K562 (cell line): ENCODE measurements around the gene MORC4. TPM values are rescaled to one million over a fixed set of nuclear protein-coding genes. Genes with fewer than 3 reads are reported as not detected.

ENCODE experiments used
- ATAC-seq: fragments of 200-7000 bp; cut with Tn5 transposase; 3 replicates; pipeline ENCODE4 v1.9.1; 2020; ENCODE audit warnings: moderate library complexity
- BruUV-seq: library from RNA; stranded (reverse); fragments of 400-500 nt; replicated peaks from 2 replicates; lab custom pipeline; 2021; lab: Mats Ljungman, UMichigan
- CTCF ChIA-PET: fragments of 300-600 bp; formaldehyde crosslinking; extraction: SDS; loops from one replicate; lab custom pipeline; 2021; ENCODE audit warnings: low intra/inter-chr PET ratio; lab: Yijun Ruan, JAX
- POLR2A ChIA-PET: fragments of 300-600, 350-650 bp; sonication (Branson Sonifier 250); formaldehyde crosslinking; extraction: SDS; loops from one replicate; lab custom pipeline; 2021; ENCODE audit warnings: antibody characterized with exemption, inconsistent platforms; lab: Yijun Ruan, JAX
- DNase-seq, 4 experiments: peaks; one replicate each; pipeline versions ENCODE4 v3.0.0 to v3.0.0-alpha.2; 2011 to 2018; ENCODE audit warnings: low spot score in 3 of 4, mixed read lengths in 3 of 4; ENCODE audit errors: extremely low read depth in 1 of 4
- FAIRE-seq: peaks from 2 replicates; lab custom pipeline; 2011; peaks lifted over from hg19 to GRCh38; lab: Jason Lieb, UNC
- H2AFZ ChIP-seq: 2 replicates; pipeline ENCODE4 v1.6.0; 2011; ENCODE audit warnings: low read depth, low read length, control low read depth, inconsistent platforms
- H3K27ac ChIP-seq: fragments of 200-600 bp; 3 replicates; pipeline ENCODE4 v1.8.0; 2011; ENCODE audit warnings: low read depth, mild to moderate bottlenecking, control low read depth, inconsistent platforms, low read length, moderate library complexity, mixed read lengths; ENCODE audit errors: extremely low read depth
- H3K27me3 ChIP-seq, 2 experiments: fragments of 300-600 bp in 1 of 2; 2 replicates in 1 of 2; 3 replicates in 1 of 2; pipeline versions ENCODE4 v1.6.0 to v1.8.0; 2011; ENCODE audit warnings: inconsistent platforms in 2 of 2, low read length in 2 of 2, mild to moderate bottlenecking in 1 of 2, mixed read lengths in 1 of 2, moderate library complexity in 1 of 2; ENCODE audit not compliant: control insufficient read depth in 2 of 2, insufficient read depth in 2 of 2
- H3K36me3 ChIP-seq: fragments of 300-600 bp; 3 replicates; pipeline ENCODE4 v1.8.0; 2011; ENCODE audit warnings: mild to moderate bottlenecking, low read length, inconsistent platforms; ENCODE audit not compliant: control insufficient read depth, insufficient read depth
- H3K4me1 ChIP-seq, 2 experiments: fragments of 200-600 bp in 1 of 2; replicated peaks in 1 of 2; 2 replicates in 1 of 2; 3 replicates in 1 of 2; pipeline versions ENCODE4 v1.5.1 to v1.8.0; 2011; ENCODE audit warnings: inconsistent platforms in 2 of 2, low read length in 2 of 2, mild to moderate bottlenecking in 1 of 2, mixed read lengths in 1 of 2, moderate library complexity in 1 of 2; ENCODE audit not compliant: control insufficient read depth in 2 of 2, insufficient read depth in 2 of 2
- H3K4me2 ChIP-seq: 2 replicates; pipeline ENCODE4 v1.6.1; 2011; ENCODE audit warnings: low read length, control low read depth, inconsistent platforms, mixed read lengths; ENCODE audit not compliant: insufficient read depth
- H3K4me3 ChIP-seq: fragments of 200-600 bp; sonication (generic), shearing (Covaris generic); 2 replicates; pipeline ENCODE4 v1.5.1; 2016; ENCODE audit warnings: control low read depth, inconsistent platforms
- H3K79me2 ChIP-seq: fragments of 200-600 bp; 3 replicates; pipeline ENCODE4 v1.8.0; 2011; ENCODE audit warnings: low read length, inconsistent platforms; ENCODE audit not compliant: control insufficient read depth, insufficient read depth
- H3K9ac ChIP-seq, 2 experiments: 2 replicates each; pipeline versions ENCODE4 v1.6.0 to v1.6.1; 2011; ENCODE audit warnings: low read depth in 2 of 2, low read length in 2 of 2, control low read depth in 1 of 2, inconsistent platforms in 1 of 2, mild to moderate bottlenecking in 1 of 2, mixed read lengths in 1 of 2; ENCODE audit not compliant: insufficient read depth in 1 of 2
- H3K9me1 ChIP-seq: one replicate; pipeline ENCODE4 v1.6.0; 2011; ENCODE audit warnings: inconsistent platforms, mild to moderate bottlenecking, low read length, moderate library complexity; ENCODE audit not compliant: control insufficient read depth, insufficient read depth
- H3K9me3 ChIP-seq: replicated peaks from 2 replicates; pipeline ENCODE4 v1.5.1; 2011; ENCODE audit warnings: low read depth, low read length, inconsistent platforms; ENCODE audit not compliant: control insufficient read depth, insufficient read depth
- H4K20me1 ChIP-seq: replicated peaks from 2 replicates; pipeline ENCODE4 v1.6.1; 2011; ENCODE audit warnings: low read length, inconsistent platforms, mixed read lengths; ENCODE audit not compliant: control insufficient read depth, insufficient read depth
- DDX20 ChIP-seq: fragments of 450-650 bp; IDR thresholded peaks from 2 replicates; pipeline ENCODE4 v1.6.1; 2016; ENCODE audit warnings: missing genetic modification characterization, low read depth, mild to moderate bottlenecking, missing compliant biosample characterization, moderate library complexity
- FOXM1 ChIP-seq, 2 experiments: fragments of 450-650 bp in 1 of 2; sonication (generic) in 1 of 2; formaldehyde crosslinking in 1 of 2; IDR thresholded peaks; 2 replicates each; pipeline versions ENCODE4 v1.6.1 to v1.9.0; 2017 to 2022; ENCODE audit warnings: low read depth in 2 of 2, mild to moderate bottlenecking in 2 of 2, missing genetic modification reagents in 1 of 2, moderate library complexity in 1 of 2
- KAT8 ChIP-seq: fragments of 450-650 bp; IDR thresholded peaks from 2 replicates; pipeline ENCODE4 v1.6.1; 2016; ENCODE audit warnings: low read depth, mild to moderate bottlenecking
- NFIC ChIP-seq: fragments of 450-650 bp; IDR thresholded peaks from 2 replicates; pipeline ENCODE4 v1.6.1; 2017; ENCODE audit warnings: mild to moderate bottlenecking, inconsistent platforms
- NR2F6 ChIP-seq: fragments of 450-650 bp; formaldehyde crosslinking; IDR thresholded peaks from 2 replicates; pipeline ENCODE4 v1.4.0; 2020; ENCODE audit warnings: mild to moderate bottlenecking
- REST ChIP-seq, 2 experiments: fragments of 450-650 bp; formaldehyde crosslinking in 1 of 2; IDR thresholded peaks; 2 replicates each; pipeline versions ENCODE4 v1.4.0 to v1.6.1; 2014 to 2020; ENCODE audit warnings: mild to moderate bottlenecking in 2 of 2, borderline replicate concordance in 1 of 2, low read depth in 1 of 2
- TRIM25 ChIP-seq: fragments of 450-650 bp; IDR thresholded peaks from 2 replicates; pipeline ENCODE4 v1.7.0; 2016; ENCODE audit warnings: borderline replicate concordance
- ZNF134 ChIP-seq: fragments of 250-450 bp; sonication (Bioruptor Pico); conservative IDR thresholded peaks from 2 replicates; pipeline ENCODE4 v1.4.0; 2020
- ZNF695 ChIP-seq: fragments of 450-650 bp; formaldehyde crosslinking; IDR thresholded peaks from 2 replicates; pipeline ENCODE4 v1.4.0; 2020; ENCODE audit warnings: mild to moderate bottlenecking, moderate library complexity
- WGBS: fragments of 100-300 bp; shearing (Covaris generic); methylation state at CpG from one replicate; pipeline ENCODE4 v1.1.6; 2016; ENCODE audit warnings: low coverage, mixed read lengths; ENCODE audit not compliant: insufficient coverage; ENCODE audit errors: missing lambda C conversion rate; 5-methylcytosine and 5-hydroxymethylcytosine counted together
- in situ Hi-C: fragments of 300-500 bp; cut with MboI; formaldehyde crosslinking; loops from 4 replicates; pipeline ENCODE4 v1.15.0; 2018; ENCODE audit warnings: inconsistent platforms, mixed read lengths
- intact Hi-C: fragments of 100-400 bp; cut with micrococcal nuclease; formaldehyde crosslinking; loops from 2 replicates; pipeline ENCODE4 v1.14.2; 2022
- polyA plus RNA-seq, 8 experiments: library from polyadenylated mRNA; depleted of rRNA in 4 of 8; stranded (reverse) in 5 of 8; unstranded in 3 of 8; fragments of >200 nt; fragmentation: Nextera tagmentation in 2 of 8; fragmentation: Illumina TruSeq in 1 of 8; extraction: Ambion mirVana in 2 of 8; extraction: Trizol in 1 of 8; gene quantifications; 2 replicates each; pipeline versions ENCODE4 v1.2.1 to v1.2.3, GENCODE V29; 2011 to 2014; ENCODE audit warnings: inconsistent platforms in 1 of 8, missing spikeins in 1 of 8
- total RNA-seq, 7 experiments: library from RNA; depleted of rRNA in 6 of 7; stranded (reverse); fragments of >200 nt in 6 of 7; fragmentation: Illumina TruSeq in 2 of 7; extraction: Trizol in 2 of 7; gene quantifications; 2 replicates each; pipeline versions ENCODE4 v1.2.1 to v1.2.3, GENCODE V29; 2011 to 2021; ENCODE audit warnings: low replicate concordance in 1 of 7

MORC4 gene
- total and polyA plus RNA-seq, 9 of the 15 experiments (the other 6 are each of a cell fraction or from before 2014, with no cell fraction given), result 0.04 to 0.53 (median 0.18) TPM

DNA sequence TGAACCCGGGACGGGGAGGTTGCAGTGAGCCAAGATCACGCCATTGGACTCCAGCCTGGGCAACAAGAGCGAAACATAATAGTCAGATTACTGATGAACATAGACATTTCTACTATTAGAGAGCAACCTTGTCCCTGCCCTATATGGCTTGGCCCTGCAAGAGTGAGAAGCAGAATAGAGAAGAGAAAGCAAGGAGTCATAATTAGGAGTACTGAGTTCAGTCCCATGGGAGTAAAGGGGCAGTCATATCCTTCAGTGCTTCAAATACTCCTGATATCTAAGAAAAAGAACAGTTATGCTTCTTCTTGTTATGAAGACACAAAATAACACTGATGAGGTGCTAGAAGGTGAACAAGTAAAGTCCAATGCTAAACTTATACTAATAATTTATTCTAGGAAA, 46.0 kb downstream of the MORC4 start:
- no peak overlapping the region for H3K27ac ChIP-seq
- BruUV-seq, result no TSS peak
- FAIRE-seq, result no peak

More for the DNA sequence above, 46.0 kb downstream of the MORC4 start:
- no peaks in the 10 kb centered on the region for H4K20me1 ChIP-seq
- ChIA-PET CTCF (no interaction called here), POLR2A (no interaction called here)
- intact Hi-C loops, result no loop called here
- no peak for DNase-seq
- no peak overlapping the region for H3K4me3 ChIP-seq
- in situ Hi-C loops, result no loop called here
- no peak overlapping the region for H3K4me2 ChIP-seq
- H3K27me3 ChIP-seq, result no peaks in the 10 kb centered on the region
- H3K9me3 ChIP-seq, result no peaks in the 10 kb centered on the region
- no peak for TF ChIP-seq KAT8
- TF ChIP-seq ZNF134 (CRISPR knock-in tag), result no peak
- no peak for TF ChIP-seq REST (IDR thresholded peaks at IDR 0.05; ENCODE audit: borderline replicate concordance)
- TF ChIP-seq REST (CRISPR knock-in tag; IDR thresholded peaks at IDR 0.05; ENCODE audit: low read depth), result no peak
- TF ChIP-seq FOXM1 (IDR thresholded peaks at IDR 0.05; ENCODE audit: low read depth), result no peak
- TF ChIP-seq FOXM1 (CRISPR knock-in tag; IDR thresholded peaks at IDR 0.05; ENCODE audit: low read depth), result no peak
- no peak for TF ChIP-seq NFIC
- no peak for TF ChIP-seq ZNF695 (CRISPR knock-in tag)
- no peak for TF ChIP-seq TRIM25
- TF ChIP-seq DDX20, result no peak
- no peak for TF ChIP-seq NR2F6 (CRISPR knock-in tag)
- no peaks in the 10 kb centered on the region for H3K79me2 ChIP-seq
- ATAC-seq, result no peak
- 0% methylated on average over 4 of the region's 4 CpGs for WGBS
- no peaks in the 10 kb centered on the region for H3K36me3 ChIP-seq
- no peak overlapping the region for H2AFZ ChIP-seq
- no peaks in the 10 kb centered on the region for H3K9me1 ChIP-seq
- no peaks in the 10 kb centered on the region for H3K4me1 ChIP-seq
- no peak overlapping the region for H3K9ac ChIP-seq
